ENCODE data around the gene B3GALT5.

DNA sequence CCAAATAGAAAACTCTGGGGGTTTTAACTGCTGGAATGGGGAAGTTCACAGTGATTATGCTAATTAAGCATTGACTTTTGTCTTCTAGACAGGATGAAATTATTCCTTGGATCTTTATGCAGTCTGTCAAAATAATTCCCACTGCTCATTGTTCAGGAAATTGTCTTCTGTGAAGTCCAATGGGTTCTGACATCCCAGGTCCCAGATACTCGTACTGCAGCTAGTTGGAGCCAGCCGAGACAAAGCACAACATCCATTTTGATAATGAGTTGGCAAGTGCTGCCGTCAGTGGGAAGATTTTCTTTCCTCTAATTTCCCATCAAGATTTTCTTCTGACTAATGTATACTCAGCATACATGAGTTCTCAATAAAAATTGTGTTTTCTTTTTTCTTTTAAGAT, 17.3 kb upstream of the B3GALT5 start:
- TF ChIP-seq CTCF (conservative IDR thresholded peaks at IDR 0.05; ENCODE audit: low read depth, low read length) (no peak), EZH2 (IDR thresholded peaks at IDR 0.05; ENCODE audit: low read length, unreplicated experiment) (no peak)

All from PC-3 (cell line).